B cell (primary cell): ENCODE measurements around the gene IGSF3.
"Not testable (repeated sequence)": the region's sequence is repeated elsewhere in the genome, so short reads cannot be mapped to it uniquely, and the experiment has no call there.

Experiments used
- CTCF ChIP-seq: fragments of 200-600 bp; IDR thresholded peaks from one replicate; pipeline ENCODE4 v1.8.0; 2022; ENCODE audit warnings: antibody characterized with exemption, mild to moderate bottlenecking
- EZH2 ChIP-seq: IDR thresholded peaks from 2 replicates; pipeline ENCODE4 v1.6.1; 2012; ENCODE audit warnings: borderline replicate concordance, low read depth, mild to moderate bottlenecking, moderate library complexity, low read length; ENCODE audit not compliant: insufficient read depth, poor library complexity, severe bottlenecking

- TF ChIP-seq CTCF, EZH2: not testable (repeated sequence)
These were observed 21.5 kb downstream of the IGSF3 start for GRCh38 chr1:116645802-116646672.
